ENCODE measurements around the gene FAIM2.

Gene FAIM2

DNA sequence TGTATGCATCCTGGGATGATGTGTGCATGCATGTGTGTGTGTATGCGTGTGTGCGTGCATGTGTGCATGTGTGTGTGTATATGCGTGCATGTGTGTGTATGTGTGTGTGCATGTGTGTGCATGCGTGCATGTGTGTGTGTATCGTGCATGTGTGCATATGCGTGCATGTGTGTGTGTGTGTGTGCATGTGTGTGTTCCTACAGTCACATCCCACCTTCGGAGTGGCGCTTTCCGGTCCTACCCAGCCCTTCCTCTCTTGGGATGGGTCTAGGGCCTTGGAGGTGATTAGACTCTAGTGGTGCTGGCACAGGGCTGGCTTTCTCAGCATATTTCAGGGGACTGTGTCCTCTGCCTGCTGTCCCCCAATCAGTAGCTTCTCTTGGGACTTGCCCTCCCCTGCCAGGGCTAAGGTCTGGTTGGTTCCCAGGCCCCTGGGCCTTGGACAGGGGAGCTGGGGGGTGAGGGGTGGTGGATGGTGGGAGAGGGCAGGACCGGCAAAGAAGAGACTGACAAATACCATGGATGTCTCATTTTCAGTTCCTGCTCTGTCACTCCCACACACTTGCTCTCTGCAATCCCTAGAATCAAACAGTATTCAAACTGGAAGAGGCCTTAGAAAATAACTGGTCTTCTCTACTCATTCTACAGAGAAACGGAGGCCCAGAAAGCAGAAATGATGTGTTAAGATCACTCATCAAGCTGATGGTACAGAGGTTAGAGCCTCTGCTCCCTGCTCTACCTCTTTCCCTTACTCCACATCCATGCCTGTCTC lies 21.9 kb upstream of the FAIM2 start:
- WGBS, 2 experiments = 94 to 95% methylated on average over 11 of the region's 11 CpGs

DNA sequence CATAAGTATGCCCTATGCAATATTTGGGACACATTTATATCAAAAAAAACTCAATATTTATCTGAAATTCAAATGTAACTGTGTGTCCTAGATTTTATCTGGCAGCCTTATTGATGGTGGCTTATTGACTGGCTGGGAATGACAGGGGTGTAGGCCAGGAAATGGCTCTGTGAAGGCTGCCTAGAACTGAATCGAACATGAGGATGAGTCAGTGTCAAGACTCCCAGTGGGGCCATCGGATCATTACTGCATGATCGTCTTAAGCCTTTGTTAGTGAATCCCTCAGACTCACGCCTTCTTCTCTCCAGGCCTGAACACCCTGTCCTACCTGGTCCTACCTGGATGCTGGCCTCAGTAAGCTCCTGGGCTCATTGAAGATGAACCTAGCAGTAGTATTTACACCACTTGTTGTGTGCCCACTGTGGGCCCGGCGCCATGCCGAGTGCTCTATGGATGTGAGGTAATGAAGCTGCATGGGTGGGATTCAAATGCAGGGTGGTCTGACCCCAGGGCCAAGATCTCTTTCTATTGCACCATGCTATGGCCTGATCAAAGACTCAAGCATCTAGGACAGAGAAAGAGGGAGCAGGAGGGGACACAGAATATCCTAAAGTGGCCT lies 21.0 kb upstream of the FAIM2 start:
- no peaks in the 10 kb centered on the region for H3K4me1 ChIP-seq (ENCODE audit: control insufficient read depth, insufficient read depth, low read length)
- no peaks in the 10 kb centered on the region for H3K9me3 ChIP-seq (ENCODE audit: control insufficient read depth, low read length)
- H3K36me3 ChIP-seq (ENCODE audit: control insufficient read depth, insufficient read depth, low read length) = no peaks in the 10 kb centered on the region
- no peak overlapping the region for H3K27ac ChIP-seq (ENCODE audit: insufficient read depth, low read depth, low read length, poor library complexity, severe bottlenecking)
- H3K27me3 ChIP-seq (ENCODE audit: control insufficient read depth, insufficient read depth, low read length, poor library complexity, severe bottlenecking) = no peaks in the 10 kb centered on the region
- no peak overlapping the region for H3K4me3 ChIP-seq (ENCODE audit: insufficient read depth, low read depth, low read length)
- WGBS, 2 experiments = 92 to 95% methylated on average over 7 of the region's 7 CpGs

More for the DNA sequence above, 21.9 kb upstream of the FAIM2 start:
- Histone ChIP-seq H3K9me3 (ENCODE audit: control insufficient read depth, low read length) (no peaks in the 10 kb centered on the region), H3K27me3 (ENCODE audit: control insufficient read depth, insufficient read depth, low read length, poor library complexity, severe bottlenecking) (no peaks in the 10 kb centered on the region), H3K4me1 (ENCODE audit: control insufficient read depth, insufficient read depth, low read length) (no peaks in the 10 kb centered on the region), H3K4me3 (ENCODE audit: insufficient read depth, low read depth, low read length) (no peak overlapping the region), H3K36me3 (ENCODE audit: control insufficient read depth, insufficient read depth, low read length) (no peaks in the 10 kb centered on the region), H3K27ac (ENCODE audit: insufficient read depth, low read depth, low read length, poor library complexity, severe bottlenecking) (no peak overlapping the region)

DNA sequence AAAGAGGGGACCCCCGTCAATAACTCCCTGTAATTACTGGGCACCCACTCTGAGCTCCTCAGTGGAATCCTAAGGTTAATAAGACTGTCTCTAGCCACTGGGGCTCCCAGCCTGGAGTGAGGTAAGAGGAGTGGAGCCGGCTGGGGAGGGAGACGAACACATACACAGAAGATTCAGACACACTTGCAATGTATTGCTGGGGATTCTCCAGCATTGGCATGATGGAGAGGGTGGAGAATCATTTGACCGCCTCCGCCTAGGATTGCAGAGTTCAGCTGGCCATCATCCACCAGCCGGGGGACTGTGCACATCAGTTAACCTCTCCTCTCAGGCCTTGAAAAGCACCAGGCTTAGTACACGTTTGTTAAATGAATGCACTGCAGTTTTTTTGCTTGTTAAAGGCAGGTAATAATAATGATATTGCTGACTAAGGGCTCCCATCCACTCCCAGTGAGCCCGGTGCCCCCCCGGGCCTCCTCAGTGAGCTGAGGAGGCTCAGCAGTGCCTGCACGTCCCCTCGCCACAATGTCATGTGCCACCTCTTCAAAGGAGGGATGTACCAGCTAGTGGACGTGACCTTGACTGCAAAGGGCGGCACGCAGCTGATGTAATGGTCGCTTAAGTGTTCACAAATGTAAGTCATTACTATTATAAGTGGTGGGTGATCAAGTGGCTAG lies 20.3 kb upstream of the FAIM2 start:
- WGBS, 2 experiments = 92 to 93% methylated on average over 15 of the region's 15 CpGs
- Histone ChIP-seq H3K27me3 (ENCODE audit: control insufficient read depth, insufficient read depth, low read length, poor library complexity, severe bottlenecking) (no peaks in the 10 kb centered on the region), H3K4me1 (ENCODE audit: control insufficient read depth, insufficient read depth, low read length) (no peaks in the 10 kb centered on the region), H3K27ac (ENCODE audit: insufficient read depth, low read depth, low read length, poor library complexity, severe bottlenecking) (no peak overlapping the region), H3K36me3 (ENCODE audit: control insufficient read depth, insufficient read depth, low read length) (no peaks in the 10 kb centered on the region), H3K9me3 (ENCODE audit: control insufficient read depth, low read length) (no peaks in the 10 kb centered on the region), H3K4me3 (ENCODE audit: insufficient read depth, low read depth, low read length) (no peak overlapping the region)

DNA sequence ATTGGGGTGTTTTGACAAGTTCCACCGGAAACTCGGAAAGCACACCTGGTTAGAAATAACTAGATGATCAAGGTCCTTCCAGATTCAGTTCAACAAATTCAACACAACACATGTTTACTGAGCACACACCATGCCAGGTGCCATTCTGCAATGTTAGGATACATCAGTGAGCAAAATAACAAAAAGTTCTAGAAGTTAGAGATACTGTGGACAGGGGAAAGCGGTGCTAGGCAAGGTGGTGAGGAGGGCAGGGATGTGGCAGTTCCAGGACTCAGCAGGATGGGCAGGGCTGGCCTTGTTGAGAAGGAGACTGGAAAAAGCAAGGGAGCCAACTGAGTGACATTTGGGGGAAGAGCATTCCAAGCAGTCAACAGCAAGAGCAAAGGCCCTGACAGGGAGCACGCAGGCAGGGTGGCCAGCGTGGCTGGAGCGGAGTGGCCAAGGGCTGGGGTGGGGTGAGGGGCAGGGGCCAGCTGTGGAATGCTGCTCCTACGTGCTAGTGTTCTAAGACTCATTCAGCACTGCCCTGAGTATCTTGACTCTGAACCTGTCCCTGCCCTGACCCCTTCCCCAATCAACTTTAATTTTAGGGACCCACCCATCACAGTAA lies 19.4 kb upstream of the FAIM2 start:
- Histone ChIP-seq H3K9me3 (ENCODE audit: control insufficient read depth, low read length) (no peaks in the 10 kb centered on the region), H3K36me3 (ENCODE audit: control insufficient read depth, insufficient read depth, low read length) (no peaks in the 10 kb centered on the region), H3K4me3 (ENCODE audit: insufficient read depth, low read depth, low read length) (no peak overlapping the region), H3K27me3 (ENCODE audit: control insufficient read depth, insufficient read depth, low read length, poor library complexity, severe bottlenecking) (no peaks in the 10 kb centered on the region), H3K27ac (ENCODE audit: insufficient read depth, low read depth, low read length, poor library complexity, severe bottlenecking) (no peak overlapping the region), H3K4me1 (ENCODE audit: control insufficient read depth, insufficient read depth, low read length) (no peaks in the 10 kb centered on the region)
- WGBS, 2 experiments = 83 to 88% methylated on average over 7 of the region's 7 CpGs

DNA sequence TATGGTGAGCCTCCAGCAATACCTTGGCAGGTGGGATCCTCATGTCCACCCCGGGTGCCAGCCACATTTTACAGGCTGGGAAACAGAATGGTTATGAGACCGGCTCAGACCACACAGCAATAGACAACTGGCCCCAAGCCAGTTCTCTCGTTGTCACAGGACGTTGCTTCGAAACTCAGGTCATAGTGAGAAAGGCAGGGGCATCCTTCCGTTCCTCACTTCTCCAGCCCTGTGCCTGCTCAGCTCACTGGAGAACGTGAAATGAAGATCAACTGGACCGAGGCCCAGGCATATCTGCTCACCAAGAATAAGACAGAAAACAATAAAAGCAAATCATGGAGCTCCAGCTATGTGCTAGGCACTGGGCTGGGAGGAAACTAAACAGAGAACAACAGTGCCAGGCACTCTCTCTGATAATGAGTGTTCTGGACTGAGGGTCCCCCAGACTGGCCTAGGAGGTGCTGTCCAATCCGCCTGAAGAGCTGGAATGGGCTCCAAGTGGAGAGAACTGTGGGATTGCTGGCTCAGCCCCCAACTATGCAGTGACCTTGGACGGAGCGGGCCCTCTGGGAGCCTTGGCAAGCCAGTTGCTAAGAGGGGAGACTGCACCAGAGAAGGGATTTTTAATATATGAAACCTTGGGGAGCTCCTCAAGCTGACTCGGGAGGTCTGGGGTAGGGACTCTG lies 18.8 kb upstream of the FAIM2 start:
- no peaks in the 10 kb centered on the region for H3K4me1 ChIP-seq (ENCODE audit: control insufficient read depth, insufficient read depth, low read length)
- H3K27ac ChIP-seq (ENCODE audit: insufficient read depth, low read depth, low read length, poor library complexity, severe bottlenecking) = no peak overlapping the region
- no peaks in the 10 kb centered on the region for H3K27me3 ChIP-seq (ENCODE audit: control insufficient read depth, insufficient read depth, low read length, poor library complexity, severe bottlenecking)
- H3K9me3 ChIP-seq (ENCODE audit: control insufficient read depth, low read length) = no peaks in the 10 kb centered on the region
- no peaks in the 10 kb centered on the region for H3K36me3 ChIP-seq (ENCODE audit: control insufficient read depth, insufficient read depth, low read length)
- WGBS, 2 experiments = 93 to 95% methylated on average over 12 of the region's 12 CpGs
- no peak overlapping the region for H3K4me3 ChIP-seq (ENCODE audit: insufficient read depth, low read depth, low read length)

DNA sequence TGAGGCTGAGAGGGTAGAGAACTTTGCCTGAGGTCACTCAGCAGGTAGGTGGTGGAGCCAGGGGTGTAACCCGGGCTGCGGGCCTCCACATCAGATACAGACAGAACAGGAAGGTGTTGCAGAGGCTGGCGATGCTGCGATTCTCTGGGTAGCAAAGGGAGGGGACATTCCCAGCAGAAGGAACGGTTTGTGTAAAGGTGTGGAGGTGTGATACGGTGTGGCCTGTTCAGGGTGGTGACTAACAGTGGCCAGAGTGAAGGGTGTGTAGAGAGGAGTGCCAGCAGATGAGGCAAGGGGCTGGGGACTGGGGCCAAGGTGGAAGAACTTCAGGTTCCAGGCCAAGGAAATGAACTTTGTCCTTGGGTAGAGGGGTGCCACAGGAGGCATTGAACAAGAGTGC lies 18.2 kb upstream of the FAIM2 start:
- 94 to 95% methylated on average over 6 of the region's 6 CpGs for WGBS, 2 experiments

DNA sequence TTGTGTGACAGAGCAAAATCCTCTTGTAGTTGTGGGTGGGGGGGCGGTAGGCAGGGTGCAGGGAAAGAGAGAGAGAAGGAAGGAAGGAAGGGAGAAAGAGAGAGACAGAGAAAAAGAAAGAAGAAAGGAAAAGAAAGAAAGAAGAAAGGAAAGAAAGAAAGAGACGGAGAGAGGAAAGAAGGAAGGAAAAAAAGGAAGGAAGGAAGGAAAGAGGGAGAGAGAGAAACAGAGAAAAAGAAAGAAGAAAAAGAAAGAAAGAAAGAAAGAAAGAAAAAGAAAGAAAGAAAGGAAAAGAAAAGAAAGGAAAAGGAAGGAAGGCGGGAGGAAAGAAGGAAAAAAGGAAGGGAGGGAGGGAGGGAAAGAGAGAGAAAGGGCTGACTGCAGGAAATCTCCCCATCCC lies 17.6 kb upstream of the FAIM2 start:
- Histone ChIP-seq H3K4me3 (ENCODE audit: insufficient read depth, low read depth, low read length) (no peak overlapping the region), H3K36me3 (ENCODE audit: control insufficient read depth, insufficient read depth, low read length) (no peaks in the 10 kb centered on the region), H3K27ac (ENCODE audit: insufficient read depth, low read depth, low read length, poor library complexity, severe bottlenecking) (no peak overlapping the region), H3K27me3 (ENCODE audit: control insufficient read depth, insufficient read depth, low read length, poor library complexity, severe bottlenecking) (no peaks in the 10 kb centered on the region), H3K9me3 (ENCODE audit: control insufficient read depth, low read length) (no peaks in the 10 kb centered on the region), H3K4me1 (ENCODE audit: control insufficient read depth, insufficient read depth, low read length) (no peaks in the 10 kb centered on the region)
- WGBS, 2 experiments = 90 to 93% methylated on average over 3 of the region's 3 CpGs

More for the DNA sequence above, 18.2 kb upstream of the FAIM2 start:
- no peaks in the 10 kb centered on the region for H3K27me3 ChIP-seq (ENCODE audit: control insufficient read depth, insufficient read depth, low read length, poor library complexity, severe bottlenecking)
- H3K27ac ChIP-seq (ENCODE audit: insufficient read depth, low read depth, low read length, poor library complexity, severe bottlenecking) = no peak overlapping the region
- no peaks in the 10 kb centered on the region for H3K4me1 ChIP-seq (ENCODE audit: control insufficient read depth, insufficient read depth, low read length)
- H3K9me3 ChIP-seq (ENCODE audit: control insufficient read depth, low read length) = no peaks in the 10 kb centered on the region
- no peak overlapping the region for H3K4me3 ChIP-seq (ENCODE audit: insufficient read depth, low read depth, low read length)
- no peaks in the 10 kb centered on the region for H3K36me3 ChIP-seq (ENCODE audit: control insufficient read depth, insufficient read depth, low read length)

DNA sequence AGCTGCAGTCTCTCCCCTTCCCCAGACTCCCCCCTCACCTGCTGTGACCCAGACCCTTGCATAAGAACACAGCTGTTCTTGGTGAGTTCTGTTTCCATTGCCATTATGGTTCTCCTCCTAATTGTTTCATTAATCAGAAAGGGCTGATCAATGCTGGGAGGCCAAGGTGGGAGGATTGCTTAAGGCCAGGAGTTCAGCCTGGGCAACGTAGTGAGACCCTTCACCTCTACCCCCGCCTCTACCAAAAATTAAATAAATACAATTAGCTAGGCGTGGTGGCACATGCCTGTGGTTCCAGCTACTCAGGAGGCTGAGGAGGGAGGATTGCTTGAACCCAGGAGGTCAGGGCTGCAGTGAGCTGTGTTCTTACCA lies 17.2 kb upstream of the FAIM2 start:
- Histone ChIP-seq H3K9me3 (ENCODE audit: control insufficient read depth, low read length) (no peaks in the 10 kb centered on the region), H3K27me3 (ENCODE audit: control insufficient read depth, insufficient read depth, low read length, poor library complexity, severe bottlenecking) (no peaks in the 10 kb centered on the region), H3K4me3 (ENCODE audit: insufficient read depth, low read depth, low read length) (no peak overlapping the region), H3K27ac (ENCODE audit: insufficient read depth, low read depth, low read length, poor library complexity, severe bottlenecking) (no peak overlapping the region), H3K4me1 (ENCODE audit: control insufficient read depth, insufficient read depth, low read length) (no peaks in the 10 kb centered on the region), H3K36me3 (ENCODE audit: control insufficient read depth, insufficient read depth, low read length) (no peaks in the 10 kb centered on the region)
- WGBS, 2 experiments = 87 to 96% methylated on average over 3 of the region's 3 CpGs

DNA sequence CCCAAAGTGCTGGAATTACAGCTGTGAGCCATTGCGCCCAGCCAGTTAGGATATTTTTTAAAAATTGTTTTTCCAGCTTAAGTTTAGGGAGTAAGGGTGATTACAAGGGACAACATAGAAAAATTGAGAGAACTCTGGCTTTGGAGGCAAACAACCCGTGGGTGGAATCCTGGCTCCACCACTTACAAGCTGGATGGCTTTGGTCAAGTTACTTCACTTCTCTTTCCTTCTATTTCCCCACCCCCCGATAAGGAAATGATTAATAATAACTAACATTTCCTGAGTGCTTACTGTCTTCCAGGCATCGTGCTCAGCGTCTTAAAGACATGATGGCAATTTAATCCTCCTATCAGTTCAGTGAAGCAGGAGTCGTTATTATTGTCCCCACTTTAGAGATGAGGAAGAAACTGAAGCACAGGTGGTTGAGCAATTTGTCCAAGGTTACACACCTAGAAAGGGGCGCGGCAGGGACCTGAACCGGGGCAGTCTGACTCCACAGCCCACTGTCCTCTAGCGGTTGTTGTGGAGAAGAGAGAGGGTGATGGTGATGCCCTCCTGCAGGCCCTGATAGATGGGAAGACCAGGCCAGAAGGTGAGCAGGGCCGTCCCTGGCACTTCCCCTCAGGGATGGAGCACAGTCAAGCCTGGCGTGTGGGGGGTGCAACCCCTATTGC lies 16.7 kb upstream of the FAIM2 start:
- Histone ChIP-seq H3K27ac (ENCODE audit: insufficient read depth, low read depth, low read length, poor library complexity, severe bottlenecking) (no peak overlapping the region), H3K9me3 (ENCODE audit: control insufficient read depth, low read length) (no peaks in the 10 kb centered on the region), H3K4me1 (ENCODE audit: control insufficient read depth, insufficient read depth, low read length) (no peaks in the 10 kb centered on the region), H3K27me3 (ENCODE audit: control insufficient read depth, insufficient read depth, low read length, poor library complexity, severe bottlenecking) (no peaks in the 10 kb centered on the region), H3K36me3 (ENCODE audit: control insufficient read depth, insufficient read depth, low read length) (no peaks in the 10 kb centered on the region), H3K4me3 (ENCODE audit: insufficient read depth, low read depth, low read length) (no peak overlapping the region)
- WGBS, 2 experiments = 88 to 89% methylated on average over 12 of the region's 12 CpGs

Data from ectodermal cell (in vitro differentiated cells).